Thymus (tissue), 11 donors: ENCODE results near the gene NPAT. TPM values are rescaled to one million over a fixed set of nuclear protein-coding genes. Genes with fewer than 3 reads are reported as not detected.

Experiments used
- DNase-seq, 9 donors: peaks; one replicate each; pipeline ENCODE4 v3.0.0-alpha.2; 2013; ENCODE audit warnings: low spot score in 9 of 9, low read depth in 6 of 9, missing footprints in 1 of 9
- H3K27ac ChIP-seq, 2 donors: one replicate each; pipeline ENCODE4 v1.5.1; 2013; ENCODE audit warnings: control low read depth in 1 of 2, low read depth in 1 of 2, low read length in 1 of 2, mild to moderate bottlenecking in 1 of 2, moderate library complexity in 1 of 2
- H3K27me3 ChIP-seq, 2 donors: one replicate each; pipeline ENCODE4 v1.5.1; 2013; ENCODE audit warnings: low read length in 1 of 2; ENCODE audit not compliant: control insufficient read depth in 2 of 2, insufficient read depth in 1 of 2
- H3K36me3 ChIP-seq, 2 donors: one replicate each; pipeline ENCODE4 v1.5.1; 2013; ENCODE audit warnings: low read length in 1 of 2, mild to moderate bottlenecking in 1 of 2, moderate library complexity in 1 of 2; ENCODE audit not compliant: control insufficient read depth in 2 of 2, insufficient read depth in 2 of 2
- H3K4me1 ChIP-seq, 2 donors: one replicate each; pipeline ENCODE4 v1.5.1; 2013; ENCODE audit warnings: low read length in 2 of 2; ENCODE audit not compliant: control insufficient read depth in 2 of 2, insufficient read depth in 2 of 2
- H3K4me3 ChIP-seq, 2 donors: one replicate each; pipeline ENCODE4 v1.5.1; 2013; ENCODE audit warnings: low read length in 2 of 2, control low read depth in 1 of 2, mild to moderate bottlenecking in 1 of 2
- H3K9me3 ChIP-seq, 2 donors: one replicate each; pipeline ENCODE4 v1.5.1; 2013; ENCODE audit warnings: low read length in 1 of 2, mild to moderate bottlenecking in 1 of 2; ENCODE audit not compliant: control insufficient read depth in 2 of 2, insufficient read depth in 1 of 2
- WGBS: extraction: QIAGEN DNeasy Blood & Tissue Kit; methylation state at CpG from one replicate; pipeline ENCODE4 v1.1.7; 2013; 5-methylcytosine and 5-hydroxymethylcytosine counted together
- polyA plus RNA-seq: library from polyadenylated mRNA; stranded (reverse); fragments of 200-250 nt; gene quantifications from one replicate; pipeline ENCODE4 v1.2.3, GENCODE V29; 2013
- total RNA-seq: library from RNA; stranded (reverse); fragments of 120-200 nt; gene quantifications from one replicate; pipeline ENCODE4 v1.2.4, GENCODE V29; 2013
- donor health status: healthy.

NPAT gene
- total and polyA plus RNA-seq, 2 donors: 8.8 to 16.9 TPM

GRCh38 chr11:108223348-108224149 is 1.1 kb upstream of the NPAT start:
- Histone ChIP-seq H3K27ac (peak overlapping the region; percentile 95 to 97), H3K4me3 (peak overlapping the region; percentile 76 to 97), H3K9me3 (no peaks in the 10 kb centered on the region), H3K27me3 (no peaks in the 10 kb centered on the region), H3K36me3 (peaks cover 0 to 5% of the 10 kb centered on the region in 2 donors), H3K4me1 (peaks cover 13 to 14% of the 10 kb centered on the region in 2 donors)
- WGBS: 15% methylated on average over 20 of the region's 20 CpGs
- no peak for DNase-seq

- no peaks in the 10 kb centered on the region for H3K27me3 ChIP-seq
- under 1% methylated on average over 29 of the region's 29 CpGs for WGBS
- H3K36me3 ChIP-seq: no peaks in the 10 kb centered on the region
- no peaks in the 10 kb centered on the region for H3K9me3 ChIP-seq
- DNase-seq: no peak
- peaks cover 13 to 14% of the 10 kb centered on the region in 2 donors for H3K4me1 ChIP-seq
- H3K4me3 ChIP-seq: peak overlapping the region; percentile 76 to 97
- H3K27ac ChIP-seq: peak overlapping the region; percentile 93 to 95
These were observed 396 bp downstream of the NPAT start for GRCh38 chr11:108221911-108222573.

- H3K36me3 ChIP-seq: no peaks in the 10 kb centered on the region
- peaks cover 13 to 14% of the 10 kb centered on the region in 2 donors for H3K4me1 ChIP-seq
- H3K27me3 ChIP-seq: no peaks in the 10 kb centered on the region
- peak overlapping the region; percentile 76 to 97 for H3K4me3 ChIP-seq
- H3K9me3 ChIP-seq: no peaks in the 10 kb centered on the region
- peak in 1 of 9 donors; percentile 46 for DNase-seq
- H3K27ac ChIP-seq: peak overlapping the region in 1 of 2 donors; percentile 10
- WGBS: under 1% methylated on average over 12 of the region's 12 CpGs
These were observed 1.1 kb downstream of the NPAT start for GRCh38 chr11:108221371-108221770.

- Histone ChIP-seq H3K9me3 (no peaks in the 10 kb centered on the region), H3K27me3 (no peaks in the 10 kb centered on the region), H3K4me3 (peak overlapping the region; percentile 76 to 97), H3K36me3 (no peaks in the 10 kb centered on the region), H3K4me1 (peaks cover 10 to 14% of the 10 kb centered on the region in 2 donors), H3K27ac (peak overlapping the region in 1 of 2 donors; percentile 10)
- DNase-seq: no peak
- WGBS: 21% methylated on average over 5 of the region's 5 CpGs
These were observed 1.6 kb downstream of the NPAT start for GRCh38 chr11:108220721-108221336.

GRCh38 chr11:108218912-108219783 is 3.3 kb downstream of the NPAT start:
- no peak overlapping the region for H3K4me3 ChIP-seq
- H3K27me3 ChIP-seq: no peaks in the 10 kb centered on the region
- H3K4me1 ChIP-seq: peaks cover 10 to 11% of the 10 kb centered on the region in 2 donors
- WGBS: 93% methylated on average over 7 of the region's 7 CpGs
- no peaks in the 10 kb centered on the region for H3K9me3 ChIP-seq
- no peak overlapping the region for H3K27ac ChIP-seq
- peaks cover 0 to under 1% of the 10 kb centered on the region in 2 donors for H3K36me3 ChIP-seq
- DNase-seq: no peak

- Histone ChIP-seq H3K4me1 (peaks cover 10 to 11% of the 10 kb centered on the region in 2 donors), H3K27me3 (no peaks in the 10 kb centered on the region), H3K9me3 (no peaks in the 10 kb centered on the region), H3K4me3 (no peak overlapping the region), H3K36me3 (peaks cover 0 to 6% of the 10 kb centered on the region in 2 donors), H3K27ac (no peak overlapping the region)
- DNase-seq: no peak
- 97% methylated on average over 2 of the region's 2 CpGs for WGBS
These were observed 4.0 kb downstream of the NPAT start for GRCh38 chr11:108218455-108218854.

GRCh38 chr11:108216988-108217387 is 5.5 kb downstream of the NPAT start:
- H3K36me3 ChIP-seq: peaks cover 3 to 10% of the 10 kb centered on the region in 2 donors
- H3K27me3 ChIP-seq: no peaks in the 10 kb centered on the region
- no peaks in the 10 kb centered on the region for H3K9me3 ChIP-seq
- H3K27ac ChIP-seq: no peak overlapping the region
- no peak overlapping the region for H3K4me3 ChIP-seq
- peak in 1 of 9 donors; percentile 12 for DNase-seq
- 86% methylated on average over 4 of the region's 4 CpGs for WGBS
- H3K4me1 ChIP-seq: peaks cover 10 to 11% of the 10 kb centered on the region in 2 donors

GRCh38 chr11:108213784-108214183 is 8.7 kb downstream of the NPAT start:
- Histone ChIP-seq H3K27me3 (no peaks in the 10 kb centered on the region), H3K4me3 (no peak overlapping the region), H3K9me3 (peaks cover 0 to 5% of the 10 kb centered on the region in 2 donors), H3K27ac (no peak overlapping the region), H3K36me3 (peaks cover 20 to 30% of the 10 kb centered on the region in 2 donors), H3K4me1 (no peaks in the 10 kb centered on the region)
- no peak for DNase-seq
- 97% methylated on average over 2 of the region's 2 CpGs for WGBS
